Renal cortical epithelial cell (primary cell): Measurements from ENCODE around the gene PNCK. TPM values are rescaled to one million over a fixed set of nuclear protein-coding genes. Genes with fewer than 3 reads are reported as not detected.

ENCODE experiments used
- DNase-seq: peaks from one replicate; pipeline ENCODE4 v3.0.0-alpha.2; 2011; ENCODE audit warnings: low read depth
- total RNA-seq: library from RNA; depleted of rRNA; stranded (reverse); fragments of >200 nt; gene quantifications from 2 replicates; pipeline ENCODE4 v1.2.3, GENCODE V29; 2014

PNCK gene
- total RNA-seq, 1 donor from 2014 or later = 0.75 TPM

GRCh38 chrX:153641627-153642026 lies 32.0 kb downstream of the PNCK start:
- no peak for DNase-seq

- DNase-seq = no peak
These were observed 32.7 kb downstream of the PNCK start for GRCh38 chrX:153640736-153641575.

GRCh38 chrX:153640045-153640686 lies 33.4 kb downstream of the PNCK start:
- no peak for DNase-seq

- no peak for DNase-seq
These were observed 34.2 kb downstream of the PNCK start for GRCh38 chrX:153639177-153640044.

- no peak for DNase-seq
These were observed 35.0 kb downstream of the PNCK start for GRCh38 chrX:153638436-153639176.

GRCh38 chrX:153638041-153638371 lies 35.6 kb downstream of the PNCK start:
- DNase-seq = no peak

- no peak for DNase-seq
These were observed 36.2 kb downstream of the PNCK start for GRCh38 chrX:153637121-153638040.

GRCh38 chrX:153636716-153637115 lies 36.9 kb downstream of the PNCK start:
- DNase-seq = no peak

- DNase-seq = peak; percentile 55
These were observed 37.6 kb downstream of the PNCK start for GRCh38 chrX:153635788-153636668.

GRCh38 chrX:153635388-153635787 lies 38.2 kb downstream of the PNCK start:
- DNase-seq = no peak

- no peak for DNase-seq
These were observed 38.8 kb downstream of the PNCK start for GRCh38 chrX:153634832-153635231.

- DNase-seq = no peak
These were observed 39.4 kb downstream of the PNCK start for GRCh38 chrX:153634236-153634635.

GRCh38 chrX:153633607-153634180 lies 39.9 kb downstream of the PNCK start:
- DNase-seq = no peak

- DNase-seq = no peak
These were observed 40.6 kb downstream of the PNCK start for GRCh38 chrX:153633048-153633447.

- DNase-seq = no peak
These were observed 41.0 kb downstream of the PNCK start for GRCh38 chrX:153632595-153632946.

- no peak for DNase-seq
These were observed 41.6 kb downstream of the PNCK start for GRCh38 chrX:153631907-153632594.

GRCh38 chrX:153631346-153631745 lies 42.3 kb downstream of the PNCK start:
- no peak for DNase-seq

- DNase-seq = no peak
These were observed 44.9 kb downstream of the PNCK start for GRCh38 chrX:153628665-153629064.

GRCh38 chrX:153628129-153628528 lies 45.5 kb downstream of the PNCK start:
- no peak for DNase-seq
